Caco-2 (cell line): ENCODE data around the gene VPS45. TPM values are rescaled to one million over a fixed set of nuclear protein-coding genes. Genes with fewer than 3 reads are reported as not detected.
"Not testable (repeated sequence)": the region's sequence is repeated elsewhere in the genome, so short reads cannot be mapped to it uniquely, and the experiment has no call there.

ENCODE experiments used
- BruUV-seq: library from RNA; stranded (reverse); fragments of 400-500 nt; replicated peaks from 2 replicates; lab custom pipeline; 2021; lab: Mats Ljungman, UMichigan
- CTCF ChIA-PET: fragments of 300-600 bp; sonication (Branson Sonifier 250); formaldehyde crosslinking; loops from one replicate; lab custom pipeline; 2022; ENCODE audit warnings: antibody characterized with exemption; lab: Charles Lee
- POLR2A ChIA-PET: fragments of 300-600 bp; sonication (Branson Sonifier 250); formaldehyde crosslinking; loops from one replicate; lab custom pipeline; 2022; ENCODE audit warnings: antibody characterized with exemption; lab: Charles Lee
- DNase-seq, 2 experiments: peaks; one replicate each; pipeline versions ENCODE4 v3.0.0 to v3.0.0-alpha.2; 2020 to 2022
- H3K27me3 ChIP-seq: replicated peaks from 2 replicates; pipeline ENCODE4 v1.6.0; 2011; ENCODE audit warnings: low read length; ENCODE audit not compliant: control insufficient read depth, insufficient read depth
- H3K36me3 ChIP-seq: 2 replicates; pipeline ENCODE4 v1.5.1; 2011; ENCODE audit warnings: low read length; ENCODE audit not compliant: control insufficient read depth, insufficient read depth
- H3K4me1 ChIP-seq: fragments of 250-450 bp; sonication (Bioruptor Pico); 2 replicates; pipeline ENCODE4 v1.5.1; 2020; ENCODE audit warnings: mild to moderate bottlenecking
- H3K4me3 ChIP-seq: 2 replicates; pipeline ENCODE4 v1.5.1; 2011; ENCODE audit warnings: low read depth, mild to moderate bottlenecking, control low read depth, low read length
- H3K9me3 ChIP-seq: fragments of 250-450 bp; sonication (Bioruptor Pico); 2 replicates; pipeline ENCODE4 v1.5.1; 2020; ENCODE audit warnings: mild to moderate bottlenecking, moderate library complexity
- H3K27ac Mint-ChIP-seq: one replicate; pipeline ENCODE4 v1.8.0; 2022; ENCODE audit warnings: mixed read lengths; ENCODE audit not compliant: unreplicated experiment
- H3K27me3 Mint-ChIP-seq: one replicate; pipeline ENCODE4 v1.8.0; 2022; ENCODE audit warnings: mixed read lengths; ENCODE audit not compliant: insufficient read depth, unreplicated experiment
- H3K36me3 Mint-ChIP-seq: one replicate; pipeline ENCODE4 v1.8.0; 2022; ENCODE audit warnings: mild to moderate bottlenecking, mixed read lengths; ENCODE audit not compliant: insufficient read depth, unreplicated experiment
- H3K4me1 Mint-ChIP-seq: one replicate; pipeline ENCODE4 v1.8.0; 2022; ENCODE audit warnings: low read depth, mixed read lengths; ENCODE audit not compliant: unreplicated experiment
- H3K4me3 Mint-ChIP-seq: one replicate; pipeline ENCODE4 v1.8.0; 2022; ENCODE audit warnings: mild to moderate bottlenecking, moderate library complexity, mixed read lengths; ENCODE audit not compliant: unreplicated experiment
- H3K9me3 Mint-ChIP-seq: one replicate; pipeline ENCODE4 v1.8.0; 2022; ENCODE audit warnings: mixed read lengths; ENCODE audit not compliant: unreplicated experiment
- intact Hi-C: fragments of 100-400 bp; cut with micrococcal nuclease; formaldehyde crosslinking; loops from one replicate; pipeline ENCODE4 v1.10.0; 2022; ENCODE audit not compliant: unreplicated experiment
- total RNA-seq: library from RNA; stranded (reverse); gene quantifications from 2 replicates; pipeline ENCODE4 v1.2.3, GENCODE V29; 2022
- TF ChIP-seq, protein P1 (sequence below), 2 experiments: fragments of 200-600 bp in 1 of 2; IDR thresholded peaks; 1 replicate in 1 of 2; 2 replicates in 1 of 2; pipeline versions ENCODE4 v1.5.1 to v1.8.0; 2011 to 2022; ENCODE audit warnings: antibody characterized with exemption in 1 of 2, control low read depth in 1 of 2, inconsistent platforms in 1 of 2, low read depth in 1 of 2, low read length in 1 of 2, mild to moderate bottlenecking in 1 of 2, moderate library complexity in 1 of 2; ENCODE audit not compliant: insufficient read depth in 1 of 2, severe bottlenecking in 1 of 2, unreplicated experiment in 1 of 2

The VPS45 gene
- total RNA-seq, 1 experiment from 2014 or later: 19.8 TPM

DNA sequence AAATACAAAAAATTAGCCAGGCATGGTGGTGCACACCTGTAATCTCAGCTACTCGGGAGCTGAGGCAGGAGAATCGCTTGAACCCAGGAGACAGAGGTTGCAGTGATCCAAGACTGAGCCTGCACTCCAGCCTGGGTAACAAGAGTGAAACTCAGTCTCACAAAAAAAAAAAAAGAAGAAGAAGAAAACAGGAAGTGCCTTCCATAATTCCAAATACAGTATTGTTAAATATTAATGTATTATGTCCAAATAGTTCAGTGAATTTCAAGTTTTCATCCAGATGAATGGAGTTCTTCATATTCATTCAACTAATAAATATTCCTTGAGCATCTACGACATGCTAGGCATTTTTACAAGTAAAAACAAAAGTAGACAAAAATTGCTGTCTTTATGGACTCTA lies 115.5 kb downstream of the VPS45 start:
- no peaks in the 10 kb centered on the region for H3K4me1 Mint-ChIP-seq
- Histone ChIP-seq H3K9me3 (no peaks in the 10 kb centered on the region), H3K36me3 (no peaks in the 10 kb centered on the region), H3K4me3 (no peak overlapping the region), H3K4me1 (peaks cover 4% of the 10 kb centered on the region; the same call in 1 of the 2 replicates), H3K27me3 (no peaks in the 10 kb centered on the region)
- H3K4me3 Mint-ChIP-seq: no peak overlapping the region
- H3K27me3 Mint-ChIP-seq: no peaks in the 10 kb centered on the region
- H3K27ac Mint-ChIP-seq: no peak overlapping the region
- H3K9me3 Mint-ChIP-seq: no peaks in the 10 kb centered on the region
- intact Hi-C loops: no loop called here
- DNase-seq: no peak
- H3K36me3 Mint-ChIP-seq: no peaks in the 10 kb centered on the region
- BruUV-seq: no TSS peak
- ChIA-PET POLR2A (no interaction called here), CTCF (no interaction called here)
- TF ChIP-seq, protein P1, sequence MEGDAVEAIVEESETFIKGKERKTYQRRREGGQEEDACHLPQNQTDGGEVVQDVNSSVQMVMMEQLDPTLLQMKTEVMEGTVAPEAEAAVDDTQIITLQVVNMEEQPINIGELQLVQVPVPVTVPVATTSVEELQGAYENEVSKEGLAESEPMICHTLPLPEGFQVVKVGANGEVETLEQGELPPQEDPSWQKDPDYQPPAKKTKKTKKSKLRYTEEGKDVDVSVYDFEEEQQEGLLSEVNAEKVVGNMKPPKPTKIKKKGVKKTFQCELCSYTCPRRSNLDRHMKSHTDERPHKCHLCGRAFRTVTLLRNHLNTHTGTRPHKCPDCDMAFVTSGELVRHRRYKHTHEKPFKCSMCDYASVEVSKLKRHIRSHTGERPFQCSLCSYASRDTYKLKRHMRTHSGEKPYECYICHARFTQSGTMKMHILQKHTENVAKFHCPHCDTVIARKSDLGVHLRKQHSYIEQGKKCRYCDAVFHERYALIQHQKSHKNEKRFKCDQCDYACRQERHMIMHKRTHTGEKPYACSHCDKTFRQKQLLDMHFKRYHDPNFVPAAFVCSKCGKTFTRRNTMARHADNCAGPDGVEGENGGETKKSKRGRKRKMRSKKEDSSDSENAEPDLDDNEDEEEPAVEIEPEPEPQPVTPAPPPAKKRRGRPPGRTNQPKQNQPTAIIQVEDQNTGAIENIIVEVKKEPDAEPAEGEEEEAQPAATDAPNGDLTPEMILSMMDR (IDR thresholded peaks at IDR 0.05; ENCODE audit: insufficient read depth in 1 of 2, low read depth in 1 of 2, low read length in 1 of 2, severe bottlenecking in 1 of 2, unreplicated experiment in 1 of 2): no peak

GRCh38 chr1:150185481-150185880 lies 117.9 kb downstream of the VPS45 start:
- peaks cover 4% of the 10 kb centered on the region for H3K4me1 Mint-ChIP-seq
- no peak overlapping the region for H3K4me3 ChIP-seq
- ChIA-PET POLR2A (no interaction called here), CTCF (no interaction called here)
- H3K27me3 Mint-ChIP-seq: no peaks in the 10 kb centered on the region
- no peaks in the 10 kb centered on the region for H3K27me3 ChIP-seq
- TF ChIP-seq, protein P1 (IDR thresholded peaks at IDR 0.05; ENCODE audit: insufficient read depth in 1 of 2, low read depth in 1 of 2, low read length in 1 of 2, severe bottlenecking in 1 of 2, unreplicated experiment in 1 of 2): no peak
- no peak for DNase-seq
- intact Hi-C loops: loop anchor here (5.0 kb wide), 1 partner anchor 118 kb away; the partner anchor contains the start of gene VPS45
- H3K4me3 Mint-ChIP-seq: no peak overlapping the region
- H3K36me3 ChIP-seq: no peaks in the 10 kb centered on the region
- H3K9me3 ChIP-seq: no peaks in the 10 kb centered on the region
- BruUV-seq: no TSS peak
- H3K4me1 ChIP-seq: peaks cover 4% of the 10 kb centered on the region; the same call in 1 of the 2 replicates
- H3K36me3 Mint-ChIP-seq: no peaks in the 10 kb centered on the region
- H3K9me3 Mint-ChIP-seq: no peaks in the 10 kb centered on the region
- H3K27ac Mint-ChIP-seq: no peak overlapping the region

GRCh38 chr1:150186438-150186788 lies 118.8 kb downstream of the VPS45 start:
- H3K27ac Mint-ChIP-seq, H3K27me3 ChIP-seq, H3K4me3 Mint-ChIP-seq, H3K9me3 ChIP-seq, H3K4me1 ChIP-seq, DNase-seq, H3K36me3 ChIP-seq, H3K4me1 Mint-ChIP-seq, BruUV-seq, H3K4me3 ChIP-seq, H3K9me3 Mint-ChIP-seq, H3K36me3 Mint-ChIP-seq, H3K27me3 Mint-ChIP-seq: not testable (repeated sequence)
- intact Hi-C loops: loop anchor here (2.0 to 5.0 kb wide), 2 partner anchors 24 to 119 kb away; partner anchors contain the start of gene VPS45
- POLR2A ChIA-PET: interaction anchor here (0.6 kb wide), 1 partner anchor 50 kb away, joined by 4 read pairs; no protein-coding TSS in a partner anchor
- CTCF ChIA-PET: interaction anchor here (0.6 to 1.6 kb wide), 4 partner anchors 13 to 113 kb away, joined by 5 to 7 read pairs (median 6); no protein-coding TSS in a partner anchor
